ENCODE data around the gene CDH4.

CDH4 gene

GRCh38 chr20:61684136-61684535 lies 432.1 kb downstream of the CDH4 start:
- DNase-seq, result no peak

- DNase-seq, result no peak
Measured at GRCh38 chr20:61684583-61685235, 432.6 kb downstream of the CDH4 start.

GRCh38 chr20:61685462-61685861 lies 433.4 kb downstream of the CDH4 start:
- no peak for DNase-seq

- DNase-seq, result no peak
Measured at GRCh38 chr20:61686051-61686936, 434.2 kb downstream of the CDH4 start.

GRCh38 chr20:61688411-61688810 lies 436.4 kb downstream of the CDH4 start:
- DNase-seq, result no peak

GRCh38 chr20:61690150-61690549 lies 438.1 kb downstream of the CDH4 start:
- DNase-seq, result no peak

- no peak for DNase-seq
Measured at GRCh38 chr20:61690993-61691838, 439.2 kb downstream of the CDH4 start.

- no peak for DNase-seq
Measured at GRCh38 chr20:61691978-61692377, 439.9 kb downstream of the CDH4 start.

- no peak for DNase-seq
Measured at GRCh38 chr20:61692479-61692878, 440.4 kb downstream of the CDH4 start.

- DNase-seq, result no peak
Measured at GRCh38 chr20:61693055-61693600, 441.1 kb downstream of the CDH4 start.

- DNase-seq, result no peak
Measured at GRCh38 chr20:61694682-61695081, 442.6 kb downstream of the CDH4 start.

- no peak for DNase-seq
Measured at GRCh38 chr20:61695741-61696140, 443.7 kb downstream of the CDH4 start.

GRCh38 chr20:61696181-61696735 lies 444.2 kb downstream of the CDH4 start:
- no peak for DNase-seq

GRCh38 chr20:61697666-61698597 lies 445.9 kb downstream of the CDH4 start:
- no peak for DNase-seq

- DNase-seq, result no peak
Measured at GRCh38 chr20:61698598-61699494, 446.8 kb downstream of the CDH4 start.

- DNase-seq, result no peak
Measured at GRCh38 chr20:61699495-61700374, 447.7 kb downstream of the CDH4 start.

GRCh38 chr20:61700595-61701140 lies 448.6 kb downstream of the CDH4 start:
- no peak for DNase-seq

GRCh38 chr20:61701401-61701800 lies 449.3 kb downstream of the CDH4 start:
- DNase-seq, result no peak

GRCh38 chr20:61701802-61702201 lies 449.7 kb downstream of the CDH4 start:
- DNase-seq, result no peak
